Left ventricle myocardium inferior (tissue), 1 donor: ENCODE measurements around the gene TRO. TPM values are rescaled to one million over a fixed set of nuclear protein-coding genes. Genes with fewer than 3 reads are reported as not detected.
A peak's percentile ranks its signal among the peaks of the same experiment; 100 is the strongest.

Source experiments
- DNase-seq: peaks from one replicate; pipeline ENCODE4 v3.0.0-alpha.2; 2020
- H3K27ac ChIP-seq: fragments of 200-600 bp; replicated peaks from 2 replicates; pipeline ENCODE4 v1.8.0; 2021
- H3K27me3 ChIP-seq: fragments of 200-600 bp; 2 replicates; pipeline ENCODE4 v1.8.0; 2021; ENCODE audit warnings: low read depth
- H3K36me3 ChIP-seq: fragments of 200-600 bp; 2 replicates; pipeline ENCODE4 v1.8.0; 2021
- H3K4me1 ChIP-seq: fragments of 200-600 bp; 2 replicates; pipeline ENCODE4 v1.8.0; 2021
- H3K4me3 ChIP-seq: fragments of 200-600 bp; 2 replicates; pipeline ENCODE4 v1.8.0; 2021; ENCODE audit warnings: mild to moderate bottlenecking, moderate library complexity
- H3K9me3 ChIP-seq: fragments of 200-600 bp; replicated peaks from 2 replicates; pipeline ENCODE4 v1.8.0; 2021
- intact Hi-C: fragments of 100-400 bp; cut with micrococcal nuclease; formaldehyde crosslinking; loops from one replicate; pipeline ENCODE4 v1.11.0; 2022
- long read RNA-seq: library from polyadenylated mRNA; unstranded; transcript quantifications from one replicate; pipeline ENCODE4 v2.0.0, GENCODE V29; 2021
- total RNA-seq: library from RNA; stranded (reverse); fragmentation: NEBNext Ultra II Directional; extraction: Animal tissue kit (Norgen Biotek cat#: 25700); gene quantifications from one replicate; pipeline ENCODE4 v1.2.1, GENCODE V29; 2021
- TF ChIP-seq, protein P1 (sequence below): fragments of 200-600 bp; IDR thresholded peaks from 2 replicates; pipeline ENCODE4 v1.8.0; 2021; ENCODE audit warnings: antibody characterized with exemption, mild to moderate bottlenecking, borderline replicate concordance
- donor health status: DM: no; HTN: yes; CAD: no; lungs with severe emphysema.

The TRO gene, protein sequence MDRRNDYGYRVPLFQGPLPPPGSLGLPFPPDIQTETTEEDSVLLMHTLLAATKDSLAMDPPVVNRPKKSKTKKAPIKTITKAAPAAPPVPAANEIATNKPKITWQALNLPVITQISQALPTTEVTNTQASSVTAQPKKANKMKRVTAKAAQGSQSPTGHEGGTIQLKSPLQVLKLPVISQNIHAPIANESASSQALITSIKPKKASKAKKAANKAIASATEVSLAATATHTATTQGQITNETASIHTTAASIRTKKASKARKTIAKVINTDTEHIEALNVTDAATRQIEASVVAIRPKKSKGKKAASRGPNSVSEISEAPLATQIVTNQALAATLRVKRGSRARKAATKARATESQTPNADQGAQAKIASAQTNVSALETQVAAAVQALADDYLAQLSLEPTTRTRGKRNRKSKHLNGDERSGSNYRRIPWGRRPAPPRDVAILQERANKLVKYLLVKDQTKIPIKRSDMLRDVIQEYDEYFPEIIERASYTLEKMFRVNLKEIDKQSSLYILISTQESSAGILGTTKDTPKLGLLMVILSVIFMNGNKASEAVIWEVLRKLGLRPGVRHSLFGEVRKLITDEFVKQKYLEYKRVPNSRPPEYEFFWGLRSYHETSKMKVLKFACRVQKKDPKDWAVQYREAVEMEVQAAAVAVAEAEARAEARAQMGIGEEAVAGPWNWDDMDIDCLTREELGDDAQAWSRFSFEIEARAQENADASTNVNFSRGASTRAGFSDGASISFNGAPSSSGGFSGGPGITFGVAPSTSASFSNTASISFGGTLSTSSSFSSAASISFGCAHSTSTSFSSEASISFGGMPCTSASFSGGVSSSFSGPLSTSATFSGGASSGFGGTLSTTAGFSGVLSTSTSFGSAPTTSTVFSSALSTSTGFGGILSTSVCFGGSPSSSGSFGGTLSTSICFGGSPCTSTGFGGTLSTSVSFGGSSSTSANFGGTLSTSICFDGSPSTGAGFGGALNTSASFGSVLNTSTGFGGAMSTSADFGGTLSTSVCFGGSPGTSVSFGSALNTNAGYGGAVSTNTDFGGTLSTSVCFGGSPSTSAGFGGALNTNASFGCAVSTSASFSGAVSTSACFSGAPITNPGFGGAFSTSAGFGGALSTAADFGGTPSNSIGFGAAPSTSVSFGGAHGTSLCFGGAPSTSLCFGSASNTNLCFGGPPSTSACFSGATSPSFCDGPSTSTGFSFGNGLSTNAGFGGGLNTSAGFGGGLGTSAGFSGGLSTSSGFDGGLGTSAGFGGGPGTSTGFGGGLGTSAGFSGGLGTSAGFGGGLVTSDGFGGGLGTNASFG (N-terminal part only)
- total RNA-seq, result 1.9 TPM
- long read RNA-seq, partial matches to known transcripts, result 0 of 1 reads
- long read RNA-seq, other reads (novel, unspliced or antisense), result 1 of 1 reads

DNA sequence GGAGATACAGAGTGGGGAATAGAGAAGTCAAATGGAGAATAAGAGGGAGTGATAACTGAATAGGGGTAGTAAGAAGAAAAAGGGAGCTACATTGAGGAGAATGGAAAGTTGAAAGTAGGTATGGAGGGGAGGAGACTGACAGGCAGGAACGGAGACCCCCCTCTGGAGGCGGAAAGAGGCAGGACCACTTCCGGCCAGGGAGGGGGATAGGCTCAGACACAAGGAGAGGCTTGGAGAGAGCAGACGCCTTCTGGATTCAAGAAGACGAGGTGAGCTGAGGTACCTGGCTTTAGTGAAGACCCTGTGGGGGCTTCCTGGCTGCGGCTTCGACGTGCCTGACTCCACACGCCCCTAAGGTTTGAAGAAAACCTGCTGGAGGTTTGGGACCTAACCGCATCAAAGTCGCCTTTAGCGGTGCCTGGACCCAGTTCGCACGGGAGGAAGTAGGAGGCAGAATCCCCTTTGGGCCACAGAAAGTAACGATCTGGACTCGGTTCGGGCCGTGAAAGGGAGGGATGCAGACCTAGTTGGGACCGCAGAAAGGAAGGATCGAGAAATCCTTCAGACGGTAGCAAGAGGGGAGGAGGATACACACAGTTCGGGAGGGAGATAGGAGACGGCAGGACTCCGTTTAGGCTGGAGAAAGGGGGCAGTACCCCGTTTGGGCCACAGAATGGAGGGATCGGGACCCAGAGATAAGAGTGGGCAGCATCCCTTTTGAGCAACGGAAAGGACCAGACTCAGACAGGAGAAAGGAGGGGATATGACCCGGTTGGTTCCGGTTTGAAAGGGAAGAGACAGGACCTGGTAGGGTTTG, at the start of gene TRO:
Gene TRO (plus strand): TSS at position 215 of the 817 bp plus-strand sequence. CDS start 1,423 bp downstream, outside the sequence.
- H3K27ac ChIP-seq, result no peak within 1 kb of the TSS
- intact Hi-C loops, result no loop called here
- H3K27me3 ChIP-seq, result no peaks in the 10 kb centered on the region
- TF ChIP-seq, protein P1, sequence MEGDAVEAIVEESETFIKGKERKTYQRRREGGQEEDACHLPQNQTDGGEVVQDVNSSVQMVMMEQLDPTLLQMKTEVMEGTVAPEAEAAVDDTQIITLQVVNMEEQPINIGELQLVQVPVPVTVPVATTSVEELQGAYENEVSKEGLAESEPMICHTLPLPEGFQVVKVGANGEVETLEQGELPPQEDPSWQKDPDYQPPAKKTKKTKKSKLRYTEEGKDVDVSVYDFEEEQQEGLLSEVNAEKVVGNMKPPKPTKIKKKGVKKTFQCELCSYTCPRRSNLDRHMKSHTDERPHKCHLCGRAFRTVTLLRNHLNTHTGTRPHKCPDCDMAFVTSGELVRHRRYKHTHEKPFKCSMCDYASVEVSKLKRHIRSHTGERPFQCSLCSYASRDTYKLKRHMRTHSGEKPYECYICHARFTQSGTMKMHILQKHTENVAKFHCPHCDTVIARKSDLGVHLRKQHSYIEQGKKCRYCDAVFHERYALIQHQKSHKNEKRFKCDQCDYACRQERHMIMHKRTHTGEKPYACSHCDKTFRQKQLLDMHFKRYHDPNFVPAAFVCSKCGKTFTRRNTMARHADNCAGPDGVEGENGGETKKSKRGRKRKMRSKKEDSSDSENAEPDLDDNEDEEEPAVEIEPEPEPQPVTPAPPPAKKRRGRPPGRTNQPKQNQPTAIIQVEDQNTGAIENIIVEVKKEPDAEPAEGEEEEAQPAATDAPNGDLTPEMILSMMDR, result no peak
- H3K4me1 ChIP-seq, result peaks cover 6% of the 10 kb centered on the region
- H3K9me3 ChIP-seq, result no peaks in the 10 kb centered on the region
- H3K4me3 ChIP-seq, result peak within 1 kb of the TSS; percentile 61
- no peaks in the 10 kb centered on the region for H3K36me3 ChIP-seq
- no peak for DNase-seq

DNA sequence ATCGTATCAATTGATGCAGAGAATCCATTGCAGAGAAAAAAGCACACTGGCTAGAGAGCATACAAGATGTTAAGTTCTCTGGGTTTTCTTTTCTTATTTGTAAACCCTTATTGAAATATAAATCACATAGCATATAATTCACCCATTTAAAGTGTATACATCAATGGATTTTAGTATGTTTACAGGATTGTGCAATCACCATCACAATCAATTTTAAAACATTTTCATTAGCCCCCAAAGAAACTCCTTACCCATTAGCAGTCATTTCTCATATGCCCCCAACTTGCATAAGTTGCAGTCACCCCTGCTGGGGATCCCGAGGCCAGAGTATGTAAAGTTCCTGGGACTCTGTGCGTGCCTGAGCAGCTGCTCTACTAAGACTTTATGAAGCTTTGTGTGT, 34.9 kb upstream of the TRO start:
- Histone ChIP-seq H3K9me3 (no peaks in the 10 kb centered on the region), H3K27me3 (no peaks in the 10 kb centered on the region), H3K4me3 (no peak overlapping the region), H3K4me1 (no peaks in the 10 kb centered on the region), H3K27ac (no peak overlapping the region), H3K36me3 (no peaks in the 10 kb centered on the region)
- intact Hi-C loops, result no loop called here
- DNase-seq, result no peak
- TF ChIP-seq, protein P1, result no peak

DNA sequence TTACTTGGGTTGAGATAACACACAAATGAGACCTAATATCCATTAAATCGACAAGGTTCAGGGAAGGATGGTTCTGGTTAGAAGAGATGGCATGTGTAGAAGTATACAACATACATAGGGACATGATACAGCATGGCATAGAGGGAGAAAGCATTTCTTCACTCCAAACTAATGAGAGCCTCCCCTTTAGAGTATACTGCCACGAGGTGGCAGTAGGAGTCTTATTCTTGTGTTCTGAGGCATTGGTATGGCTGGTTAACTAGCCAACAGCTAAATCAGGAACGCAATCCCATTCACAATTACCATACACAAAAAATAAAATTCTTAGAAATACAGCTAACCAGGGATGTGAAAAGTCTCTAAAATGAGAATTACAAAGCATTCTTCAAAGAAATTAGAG, 29.1 kb upstream of the TRO start:
- H3K36me3 ChIP-seq, result no peaks in the 10 kb centered on the region
- no peaks in the 10 kb centered on the region for H3K27me3 ChIP-seq
- no peak overlapping the region for H3K4me3 ChIP-seq
- peaks cover 15% of the 10 kb centered on the region for H3K9me3 ChIP-seq
- no peak for DNase-seq
- H3K4me1 ChIP-seq, result no peaks in the 10 kb centered on the region
- H3K27ac ChIP-seq, result no peak overlapping the region
- intact Hi-C loops, result loop anchor here (10.0 kb wide), 1 partner anchor 163 kb away; no protein-coding TSS in a partner anchor
- TF ChIP-seq, protein P1, result peak; percentile 57

DNA sequence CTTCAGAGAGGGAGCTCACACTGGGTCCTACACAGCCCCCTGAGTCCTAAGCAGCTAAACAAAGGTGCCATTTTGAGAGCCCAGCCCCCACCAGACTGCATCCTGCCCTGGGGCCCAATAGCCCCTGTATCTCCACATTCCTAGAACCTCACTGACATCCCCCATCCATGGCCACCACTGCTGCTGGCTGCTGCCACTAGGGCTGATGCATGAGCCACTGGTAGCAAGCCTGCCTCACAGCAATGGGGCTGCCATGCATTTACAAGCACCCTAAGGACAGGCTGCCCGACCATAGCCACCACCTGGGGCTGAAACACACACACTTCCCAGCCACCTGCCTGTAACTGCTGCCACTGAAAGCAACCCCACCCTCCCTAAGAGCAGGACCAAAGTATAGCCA, 26.5 kb upstream of the TRO start:
- H3K4me3 ChIP-seq, result no peak overlapping the region
- no peak for DNase-seq
- no peaks in the 10 kb centered on the region for H3K36me3 ChIP-seq
- peaks cover 15% of the 10 kb centered on the region for H3K9me3 ChIP-seq
- H3K27me3 ChIP-seq, result no peaks in the 10 kb centered on the region
- TF ChIP-seq, protein P1, result no peak
- intact Hi-C loops, result loop anchor here (10.0 kb wide), 1 partner anchor 161 kb away; no protein-coding TSS in a partner anchor
- H3K27ac ChIP-seq, result no peak overlapping the region
- H3K4me1 ChIP-seq, result no peaks in the 10 kb centered on the region
